Panc1 (cell line): ENCODE measurements around the gene LNX1.

ENCODE experiments used
- CTCF ChIP-seq: fragments of 450-650 bp; IDR thresholded peaks from 2 replicates; pipeline ENCODE4 v1.5.1; 2017; ENCODE audit warnings: mild to moderate bottlenecking
- POLR2AphosphoS5 ChIP-seq: IDR thresholded peaks from 2 replicates; pipeline ENCODE4 v1.6.1; 2012; ENCODE audit warnings: mild to moderate bottlenecking, low read depth, low read length, moderate library complexity
- REST ChIP-seq, 2 experiments: IDR thresholded peaks; 2 replicates each; pipeline ENCODE4 v1.6.1; 2011 to 2012; ENCODE audit warnings: low read depth in 2 of 2, control low read depth in 1 of 2, low read length in 1 of 2, mild to moderate bottlenecking in 1 of 2, moderate library complexity in 1 of 2; ENCODE audit not compliant: insufficient read depth in 1 of 2
- SIN3A ChIP-seq: IDR thresholded peaks from 2 replicates; pipeline ENCODE4 v1.6.1; 2012; ENCODE audit warnings: low read depth, mild to moderate bottlenecking, low read length, moderate library complexity, borderline replicate concordance; ENCODE audit not compliant: insufficient read depth
- TCF7L2 ChIP-seq: IDR thresholded peaks from 2 replicates; pipeline ENCODE4 v1.6.1; 2011; ENCODE audit warnings: mild to moderate bottlenecking, low read depth, low read length, inconsistent platforms

- TF ChIP-seq CTCF (no peak), SIN3A (no peak), POLR2AphosphoS5 (no peak), REST (IDR thresholded peaks at IDR 0.05; ENCODE audit: insufficient read depth in 1 of 2, low read depth in 2 of 2, low read length in 1 of 2) (no peak), TCF7L2 (no peak)
Observed at GRCh38 chr4:53522334-53522733, 69.0 kb downstream of the LNX1 start.
